Measurements from ENCODE around the gene NOS2.

DNA sequence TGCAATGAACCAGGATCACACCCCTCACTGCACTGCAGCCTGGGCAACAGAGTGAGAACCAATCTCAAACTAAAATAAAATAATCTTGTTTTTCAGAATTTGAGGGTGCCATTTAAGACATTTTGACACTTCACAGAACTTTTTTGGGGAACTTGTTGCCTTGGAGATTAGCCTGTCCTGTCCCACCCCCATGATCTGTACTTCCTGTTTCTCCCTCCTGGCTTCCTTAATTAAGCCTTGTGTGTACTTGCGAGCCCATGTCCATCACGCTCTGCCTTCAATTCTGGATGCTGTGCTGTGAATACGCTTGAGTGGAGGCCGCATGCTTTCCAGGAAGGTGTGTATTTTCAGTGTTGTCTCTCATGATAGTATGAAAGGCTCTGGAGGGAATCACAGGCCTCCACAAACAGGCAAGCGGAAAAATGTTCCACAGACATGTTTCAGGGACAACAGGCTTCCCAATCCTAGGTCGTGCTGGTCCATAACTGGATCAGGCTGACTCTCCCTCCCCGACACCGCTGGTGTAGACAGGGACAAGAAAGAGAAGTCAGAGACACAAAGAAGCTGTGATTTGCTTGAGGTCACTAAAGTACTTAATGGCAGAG lies 56.9 kb downstream of the NOS2 start:
- TF ChIP-seq, protein P1, sequence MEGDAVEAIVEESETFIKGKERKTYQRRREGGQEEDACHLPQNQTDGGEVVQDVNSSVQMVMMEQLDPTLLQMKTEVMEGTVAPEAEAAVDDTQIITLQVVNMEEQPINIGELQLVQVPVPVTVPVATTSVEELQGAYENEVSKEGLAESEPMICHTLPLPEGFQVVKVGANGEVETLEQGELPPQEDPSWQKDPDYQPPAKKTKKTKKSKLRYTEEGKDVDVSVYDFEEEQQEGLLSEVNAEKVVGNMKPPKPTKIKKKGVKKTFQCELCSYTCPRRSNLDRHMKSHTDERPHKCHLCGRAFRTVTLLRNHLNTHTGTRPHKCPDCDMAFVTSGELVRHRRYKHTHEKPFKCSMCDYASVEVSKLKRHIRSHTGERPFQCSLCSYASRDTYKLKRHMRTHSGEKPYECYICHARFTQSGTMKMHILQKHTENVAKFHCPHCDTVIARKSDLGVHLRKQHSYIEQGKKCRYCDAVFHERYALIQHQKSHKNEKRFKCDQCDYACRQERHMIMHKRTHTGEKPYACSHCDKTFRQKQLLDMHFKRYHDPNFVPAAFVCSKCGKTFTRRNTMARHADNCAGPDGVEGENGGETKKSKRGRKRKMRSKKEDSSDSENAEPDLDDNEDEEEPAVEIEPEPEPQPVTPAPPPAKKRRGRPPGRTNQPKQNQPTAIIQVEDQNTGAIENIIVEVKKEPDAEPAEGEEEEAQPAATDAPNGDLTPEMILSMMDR (optimal IDR thresholded peaks at IDR 0.05 in 1 of 3, IDR thresholded peaks at IDR 0.05 in 1 of 3, conservative IDR thresholded peaks at IDR 0.05 in 1 of 3; ENCODE audit: extremely low read depth in 1 of 3, insufficient read depth in 2 of 3, low read length in 3 of 3), result no peak
- no peak for TF ChIP-seq EZH2 (IDR thresholded peaks at IDR 0.05; ENCODE audit: low read length)
